ENCODE results near the gene SS18L1. TPM values are rescaled to one million over a fixed set of nuclear protein-coding genes. Genes with fewer than 3 reads are reported as not detected.
A peak's percentile ranks its signal among the peaks of the same experiment; 100 is the strongest.

SS18L1 gene
- total and polyA plus RNA-seq, 2 donors (not counting 1 experiment from before 2014, with no cell fraction given): 4.7 to 7.4 TPM

GRCh38 chr20:62131560-62132320 lies 11.8 kb upstream of the SS18L1 start:
- Histone ChIP-seq H3K4me3 (replicated peaks in 1 of 4; ENCODE audit: control extremely low read depth in 1 of 4, insufficient read depth in 1 of 4, low read depth in 3 of 4, low read length in 4 of 4) (no peak overlapping the region), H3K79me2 (ENCODE audit: control insufficient read depth, insufficient read depth, low read length) (peaks cover 1% of the 10 kb centered on the region), H3K27me3 (ENCODE audit: control insufficient read depth, insufficient read depth, low read length) (no peaks in the 10 kb centered on the region), H3K4me2 (ENCODE audit: extremely low read depth, insufficient read depth, low read length) (no peak overlapping the region), H3K4me1 (ENCODE audit: control insufficient read depth, extremely low read depth, insufficient read depth, low read length) (peaks cover 4% of the 10 kb centered on the region), H3K9ac (ENCODE audit: insufficient read depth, low read length) (no peak overlapping the region), H3K9me3 (ENCODE audit: control insufficient read depth, insufficient read depth, low read depth, low read length) (no peaks in the 10 kb centered on the region), H2AFZ (ENCODE audit: low read length) (no peak overlapping the region), H3K27ac (ENCODE audit: insufficient read depth, low read length) (no peak overlapping the region), H3K36me3 (ENCODE audit: control insufficient read depth, insufficient read depth, low read length) (peaks cover 34% of the 10 kb centered on the region), H4K20me1 (ENCODE audit: control insufficient read depth, extremely low read depth, insufficient read depth, low read length) (no peaks in the 10 kb centered on the region)
- TF ChIP-seq CTCF (conservative IDR thresholded peaks at IDR 0.05 in 1 of 2, IDR thresholded peaks at IDR 0.05 in 1 of 2; ENCODE audit: low read depth in 1 of 2, low read length in 2 of 2) (no peak), EZH2 (IDR thresholded peaks at IDR 0.05; ENCODE audit: low read length, missing control alignments) (no peak)
- no peak for DNase-seq (ENCODE audit: low read depth in 2 of 2)

GRCh38 chr20:62132421-62132820 lies 11.1 kb upstream of the SS18L1 start:
- DNase-seq (ENCODE audit: low read depth in 2 of 2): no peak
- H3K79me2 ChIP-seq (ENCODE audit: control insufficient read depth, insufficient read depth, low read length): peaks cover 2% of the 10 kb centered on the region
- peaks cover 2% of the 10 kb centered on the region for H4K20me1 ChIP-seq (ENCODE audit: control insufficient read depth, extremely low read depth, insufficient read depth, low read length)
- H3K4me2 ChIP-seq (ENCODE audit: extremely low read depth, insufficient read depth, low read length): no peak overlapping the region
- peaks cover 4% of the 10 kb centered on the region for H3K4me1 ChIP-seq (ENCODE audit: control insufficient read depth, extremely low read depth, insufficient read depth, low read length)
- no peak overlapping the region for H2AFZ ChIP-seq (ENCODE audit: low read length)
- H3K9ac ChIP-seq (ENCODE audit: insufficient read depth, low read length): no peak overlapping the region
- H3K36me3 ChIP-seq (ENCODE audit: control insufficient read depth, insufficient read depth, low read length): peaks cover 33% of the 10 kb centered on the region
- H3K27ac ChIP-seq (ENCODE audit: insufficient read depth, low read length): no peak overlapping the region
- no peaks in the 10 kb centered on the region for H3K27me3 ChIP-seq (ENCODE audit: control insufficient read depth, insufficient read depth, low read length)
- TF ChIP-seq EZH2 (IDR thresholded peaks at IDR 0.05; ENCODE audit: low read length, missing control alignments): no peak
- TF ChIP-seq CTCF (conservative IDR thresholded peaks at IDR 0.05 in 1 of 2, IDR thresholded peaks at IDR 0.05 in 1 of 2; ENCODE audit: low read depth in 1 of 2, low read length in 2 of 2): no peak
- no peak overlapping the region for H3K4me3 ChIP-seq (replicated peaks in 1 of 4; ENCODE audit: control extremely low read depth in 1 of 4, insufficient read depth in 1 of 4, low read depth in 3 of 4, low read length in 4 of 4)
- H3K9me3 ChIP-seq (ENCODE audit: control insufficient read depth, insufficient read depth, low read depth, low read length): no peaks in the 10 kb centered on the region

- Histone ChIP-seq H2AFZ (ENCODE audit: low read length) (no peak overlapping the region), H3K36me3 (ENCODE audit: control insufficient read depth, insufficient read depth, low read length) (peaks cover 33% of the 10 kb centered on the region), H3K4me3 (replicated peaks in 1 of 4; ENCODE audit: control extremely low read depth in 1 of 4, insufficient read depth in 1 of 4, low read depth in 3 of 4, low read length in 4 of 4) (no peak overlapping the region), H3K27me3 (ENCODE audit: control insufficient read depth, insufficient read depth, low read length) (no peaks in the 10 kb centered on the region), H3K9ac (ENCODE audit: insufficient read depth, low read length) (no peak overlapping the region), H3K4me2 (ENCODE audit: extremely low read depth, insufficient read depth, low read length) (no peak overlapping the region), H3K4me1 (ENCODE audit: control insufficient read depth, extremely low read depth, insufficient read depth, low read length) (peaks cover 4% of the 10 kb centered on the region), H3K79me2 (ENCODE audit: control insufficient read depth, insufficient read depth, low read length) (peaks cover 3% of the 10 kb centered on the region), H4K20me1 (ENCODE audit: control insufficient read depth, extremely low read depth, insufficient read depth, low read length) (peaks cover 2% of the 10 kb centered on the region), H3K9me3 (ENCODE audit: control insufficient read depth, insufficient read depth, low read depth, low read length) (no peaks in the 10 kb centered on the region), H3K27ac (ENCODE audit: insufficient read depth, low read length) (no peak overlapping the region)
- TF ChIP-seq CTCF (conservative IDR thresholded peaks at IDR 0.05 in 1 of 2, IDR thresholded peaks at IDR 0.05 in 1 of 2; ENCODE audit: low read depth in 1 of 2, low read length in 2 of 2) (no peak), EZH2 (IDR thresholded peaks at IDR 0.05; ENCODE audit: low read length, missing control alignments) (no peak)
- DNase-seq (ENCODE audit: low read depth in 2 of 2): peak in 1 of 2 donors; percentile 46
Observed at GRCh38 chr20:62133051-62133845, 10.3 kb upstream of the SS18L1 start.

Measured in fibroblast of lung (primary cell).